ENCODE measurements around the gene ZNF592.
"Not testable (repeated sequence)": the region's sequence is repeated elsewhere in the genome, so short reads cannot be mapped to it uniquely, and the experiment has no call there.

ZNF592 gene

DNA sequence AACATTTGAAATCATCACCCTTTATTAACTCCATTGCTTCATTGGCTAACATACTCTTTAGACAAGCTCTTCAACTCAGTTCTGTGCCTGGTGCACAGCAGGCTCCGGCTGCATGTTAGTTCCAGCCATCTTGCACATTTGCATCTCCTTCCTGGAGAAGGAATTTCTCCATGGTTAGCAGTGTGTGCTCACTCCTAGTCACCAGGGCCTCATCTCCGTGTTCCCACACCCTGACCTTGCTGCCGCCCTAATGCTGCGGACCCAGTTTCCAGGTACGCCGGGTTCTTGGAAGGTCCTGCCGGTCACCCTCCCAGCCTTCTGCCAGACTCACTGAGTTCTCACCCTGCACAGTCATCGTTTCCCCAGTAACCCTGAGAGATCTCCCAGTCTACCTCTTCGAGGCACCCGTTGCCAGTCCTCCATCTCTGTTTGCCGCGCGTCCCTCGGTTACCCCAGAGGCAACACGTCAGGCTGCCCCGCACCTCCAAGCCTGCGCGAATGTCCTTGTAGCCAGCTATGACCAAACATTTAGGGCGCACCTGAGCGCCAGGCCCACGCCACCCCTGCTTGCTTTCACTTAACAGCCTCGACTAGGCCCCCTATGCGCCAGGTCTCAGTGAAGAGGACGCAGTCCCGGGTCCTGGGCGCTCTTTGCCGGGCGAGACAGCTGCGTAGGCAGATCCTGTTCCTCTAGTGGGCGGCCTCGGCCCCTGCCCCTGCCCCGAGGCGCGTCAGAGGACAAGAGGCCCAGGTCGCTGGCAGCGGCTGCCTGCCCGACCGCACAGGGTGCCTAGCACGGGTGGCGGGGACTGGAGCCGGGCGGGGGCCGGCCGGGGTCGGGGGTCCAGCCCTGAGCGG, 747 bp upstream of the ZNF592 start:
- peak overlapping the region; percentile 91 for H3K4me3 ChIP-seq (ENCODE audit: low read depth, low read length)
- no peak for DNase-seq (ENCODE audit: low read depth)
- TF ChIP-seq, protein P1, sequence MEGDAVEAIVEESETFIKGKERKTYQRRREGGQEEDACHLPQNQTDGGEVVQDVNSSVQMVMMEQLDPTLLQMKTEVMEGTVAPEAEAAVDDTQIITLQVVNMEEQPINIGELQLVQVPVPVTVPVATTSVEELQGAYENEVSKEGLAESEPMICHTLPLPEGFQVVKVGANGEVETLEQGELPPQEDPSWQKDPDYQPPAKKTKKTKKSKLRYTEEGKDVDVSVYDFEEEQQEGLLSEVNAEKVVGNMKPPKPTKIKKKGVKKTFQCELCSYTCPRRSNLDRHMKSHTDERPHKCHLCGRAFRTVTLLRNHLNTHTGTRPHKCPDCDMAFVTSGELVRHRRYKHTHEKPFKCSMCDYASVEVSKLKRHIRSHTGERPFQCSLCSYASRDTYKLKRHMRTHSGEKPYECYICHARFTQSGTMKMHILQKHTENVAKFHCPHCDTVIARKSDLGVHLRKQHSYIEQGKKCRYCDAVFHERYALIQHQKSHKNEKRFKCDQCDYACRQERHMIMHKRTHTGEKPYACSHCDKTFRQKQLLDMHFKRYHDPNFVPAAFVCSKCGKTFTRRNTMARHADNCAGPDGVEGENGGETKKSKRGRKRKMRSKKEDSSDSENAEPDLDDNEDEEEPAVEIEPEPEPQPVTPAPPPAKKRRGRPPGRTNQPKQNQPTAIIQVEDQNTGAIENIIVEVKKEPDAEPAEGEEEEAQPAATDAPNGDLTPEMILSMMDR (IDR thresholded peaks at IDR 0.05; ENCODE audit: low read depth, low read length, missing control alignments), result peak; percentile 6

DNA sequence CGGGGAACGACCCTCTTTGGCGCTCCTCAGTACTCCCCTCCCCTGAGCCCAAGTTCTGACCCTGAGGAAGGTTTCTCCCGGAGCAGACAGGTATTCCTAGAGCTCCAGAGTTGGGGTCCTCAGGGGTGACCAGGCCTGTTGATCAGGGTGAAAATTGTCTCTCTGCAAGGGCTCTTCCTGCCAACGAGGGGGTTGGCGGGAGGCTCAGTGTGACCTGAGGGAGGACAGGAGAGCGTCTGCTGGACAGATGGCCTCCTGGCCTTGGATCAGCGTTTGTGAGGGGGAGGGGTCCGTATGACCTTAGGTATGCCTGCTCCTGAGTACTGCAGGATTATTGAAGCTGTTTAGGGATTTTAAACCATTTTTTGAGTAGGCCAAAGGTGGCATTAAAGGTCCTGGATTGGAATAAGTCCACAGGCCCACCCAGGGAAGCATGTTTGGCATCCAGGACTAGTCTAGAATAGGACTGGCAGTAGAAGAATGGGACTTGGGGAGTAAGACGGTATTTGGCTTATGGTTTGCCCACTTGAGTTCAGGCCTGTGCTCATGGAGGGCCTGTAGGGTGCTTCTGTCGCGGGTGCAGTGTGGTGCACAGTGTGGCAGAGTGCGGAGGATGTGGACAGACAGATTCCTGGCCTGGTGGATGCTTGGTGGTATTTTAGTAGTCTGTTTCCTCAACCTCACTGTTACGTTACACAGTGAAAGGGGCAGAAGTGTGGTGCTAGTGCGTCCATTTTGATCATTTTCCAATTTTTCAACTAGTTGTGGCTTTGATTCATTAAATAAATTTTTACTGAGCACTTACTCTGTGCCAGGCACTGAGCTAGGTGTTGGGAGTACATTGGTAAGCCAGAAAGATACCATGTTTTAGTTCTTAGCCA, 959 bp downstream of the ZNF592 start:
- peak overlapping the region; percentile 91 for H3K4me3 ChIP-seq (ENCODE audit: low read depth, low read length)
- DNase-seq (ENCODE audit: low read depth), result no peak
- TF ChIP-seq, protein P1 (IDR thresholded peaks at IDR 0.05; ENCODE audit: low read depth, low read length, missing control alignments), result peak; percentile 25

DNA sequence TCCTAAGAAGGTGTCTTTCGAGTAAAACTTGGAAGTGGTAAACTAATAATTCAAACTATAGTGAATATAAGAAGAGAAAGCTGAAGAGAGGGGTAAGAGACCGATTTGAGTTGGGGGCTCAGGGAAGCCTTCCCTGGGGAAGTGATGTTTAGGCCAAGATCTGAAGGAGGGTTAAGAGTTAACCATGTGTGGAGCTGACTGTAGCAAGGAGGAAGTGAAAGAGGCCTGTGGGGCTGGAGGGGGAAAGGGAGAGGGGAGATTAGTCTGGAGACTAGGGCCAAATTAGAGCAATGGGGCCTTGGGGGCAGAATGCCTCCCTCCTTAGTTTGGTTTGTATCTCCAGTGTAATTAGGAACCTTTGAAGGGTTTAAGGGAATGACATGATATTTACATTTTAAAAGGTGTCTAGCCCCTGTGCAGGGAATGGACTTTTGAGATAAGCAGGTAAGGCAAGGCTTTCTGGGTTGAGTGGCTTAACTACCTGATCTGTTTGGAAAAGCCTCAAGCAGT, 2.2 kb downstream of the ZNF592 start:
- peak overlapping the region; percentile 91 for H3K4me3 ChIP-seq (ENCODE audit: low read depth, low read length)
- TF ChIP-seq, protein P1 (IDR thresholded peaks at IDR 0.05; ENCODE audit: low read depth, low read length, missing control alignments), result no peak
- no peak for DNase-seq (ENCODE audit: low read depth)

DNA sequence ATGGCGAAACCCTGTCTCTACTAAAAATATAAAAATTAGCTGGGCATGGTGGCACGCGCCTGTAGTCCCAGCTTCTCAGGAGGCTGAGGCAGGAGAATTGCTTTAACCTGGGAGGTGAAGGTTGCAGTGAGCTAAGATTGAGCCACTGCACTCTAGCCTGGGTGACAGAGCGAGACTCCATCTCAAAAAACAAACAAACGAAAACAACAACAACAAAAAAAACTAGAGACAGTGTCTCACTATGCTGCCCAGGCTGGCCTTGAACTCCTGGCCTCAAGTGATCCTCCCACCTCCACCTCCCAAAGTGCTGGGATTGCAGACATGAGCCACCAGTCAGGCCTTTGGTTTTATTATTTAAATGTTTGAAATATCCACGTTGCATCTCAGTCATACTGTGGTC, 3.3 kb downstream of the ZNF592 start:
- not testable (repeated sequence) for H3K4me3 ChIP-seq (ENCODE audit: low read depth, low read length)

DNA sequence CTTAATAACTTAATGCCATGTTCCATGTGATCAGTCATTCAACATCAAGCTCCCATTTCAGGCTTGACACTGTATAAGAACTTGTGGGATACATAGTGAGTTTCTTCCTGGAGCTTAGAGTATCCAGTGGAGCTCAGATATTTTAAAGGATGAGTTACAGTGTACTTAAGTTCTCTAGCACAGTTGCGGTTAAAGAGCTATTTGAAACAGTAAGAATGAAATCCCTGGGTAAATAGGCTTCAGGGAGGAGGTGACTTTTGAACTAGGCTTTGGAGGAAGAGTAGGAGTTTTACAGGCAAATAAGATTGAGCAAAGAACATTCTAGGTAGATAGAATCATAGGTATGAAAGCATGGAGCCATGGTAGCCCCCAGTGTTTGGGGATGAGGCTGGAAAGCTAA, 3.8 kb downstream of the ZNF592 start:
- H3K4me3 ChIP-seq (ENCODE audit: low read depth, low read length), result no peak overlapping the region
- TF ChIP-seq, protein P1 (IDR thresholded peaks at IDR 0.05; ENCODE audit: low read depth, low read length, missing control alignments), result no peak
- DNase-seq (ENCODE audit: low read depth), result no peak

More for the DNA sequence above, 3.3 kb downstream of the ZNF592 start:
- DNase-seq (ENCODE audit: low read depth), result not testable (repeated sequence)

DNA sequence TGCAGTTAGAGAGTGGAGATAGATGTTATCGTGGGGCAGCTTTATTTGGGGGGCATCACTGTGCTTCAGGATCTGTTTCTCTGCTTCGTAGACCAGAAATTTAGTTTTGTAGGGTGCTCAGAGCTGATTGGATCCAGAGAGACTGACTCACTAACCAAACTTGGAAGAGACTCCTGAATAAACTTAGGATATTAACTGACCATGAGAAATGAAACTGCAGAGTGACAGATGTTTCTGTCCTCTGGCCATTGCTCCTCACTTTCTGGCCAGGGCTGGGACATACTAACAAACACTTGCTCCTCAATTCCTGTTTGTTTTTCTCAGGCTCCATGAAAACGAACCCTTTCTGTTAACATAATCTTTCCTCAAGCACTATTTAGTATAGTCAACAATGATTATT, 4.3 kb downstream of the ZNF592 start:
- H3K4me3 ChIP-seq (ENCODE audit: low read depth, low read length), result no peak overlapping the region
- TF ChIP-seq, protein P1 (IDR thresholded peaks at IDR 0.05; ENCODE audit: low read depth, low read length, missing control alignments), result no peak
- DNase-seq (ENCODE audit: low read depth), result no peak

DNA sequence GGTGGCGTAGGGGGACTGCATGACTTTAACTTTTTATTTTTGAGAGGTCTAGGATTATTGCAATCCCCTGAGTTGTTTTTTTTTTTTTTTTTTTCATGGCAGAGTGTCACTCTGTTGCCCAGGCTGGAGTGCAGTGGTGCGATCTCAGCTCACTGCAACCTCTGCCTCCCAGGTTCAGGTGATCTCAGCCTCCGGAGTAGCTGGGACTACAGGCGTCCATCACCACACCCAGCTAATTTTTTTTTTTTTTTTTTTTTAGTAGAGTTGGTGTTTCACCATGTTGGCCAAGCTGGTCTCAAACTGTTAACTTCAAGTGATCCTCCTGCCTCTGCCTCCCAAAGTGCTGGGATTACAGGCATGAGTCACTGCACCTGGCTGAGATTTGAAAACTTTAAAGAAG, 6.5 kb downstream of the ZNF592 start:
- not testable (repeated sequence) for H3K4me3 ChIP-seq (ENCODE audit: low read depth, low read length); DNase-seq (ENCODE audit: low read depth)

Data from GM12864 (cell line).